GM21737 (cell line): ENCODE data around the gene TARS2.

Experiments used
- ATAC-seq: cut with Tn5 transposase; IDR thresholded peaks from one replicate; pipeline ENCODE4 v1.9.1; 2021; ENCODE audit warnings: mild to moderate bottlenecking, moderate library complexity; ENCODE audit not compliant: unreplicated experiment

TARS2 gene

GRCh38 chr1:150486966-150487762 lies at the start of gene TARS2:
Gene TARS2 (plus strand): TSS chr1:150487419. CDS start chr1:150487451, 32 bp downstream.
- ATAC-seq = peak; percentile 99

- no peak for ATAC-seq
These were observed 46.1 kb upstream of the TARS2 start for GRCh38 chr1:150441121-150441520.

- no peak for ATAC-seq
These were observed 43.0 kb upstream of the TARS2 start for GRCh38 chr1:150444232-150444631.

GRCh38 chr1:150456146-150456647 lies 31.0 kb upstream of the TARS2 start:
- no peak for ATAC-seq

GRCh38 chr1:150464422-150464826 lies 22.8 kb upstream of the TARS2 start:
- no peak for ATAC-seq

- no peak for ATAC-seq
These were observed 20.3 kb upstream of the TARS2 start for GRCh38 chr1:150466964-150467363.

GRCh38 chr1:150469291-150469690 lies 17.9 kb upstream of the TARS2 start:
- ATAC-seq = no peak

- ATAC-seq = no peak
These were observed 14.5 kb upstream of the TARS2 start for GRCh38 chr1:150472601-150473200.

GRCh38 chr1:150473659-150474058 lies 13.6 kb upstream of the TARS2 start:
- ATAC-seq = no peak

- ATAC-seq = no peak
These were observed 12.3 kb upstream of the TARS2 start for GRCh38 chr1:150474869-150475268.

GRCh38 chr1:150476754-150477153 lies 10.5 kb upstream of the TARS2 start:
- ATAC-seq = no peak

GRCh38 chr1:150477320-150477719 lies 9.9 kb upstream of the TARS2 start:
- ATAC-seq = no peak

GRCh38 chr1:150477733-150478132 lies 9.5 kb upstream of the TARS2 start:
- no peak for ATAC-seq

- no peak for ATAC-seq
These were observed 7.8 kb upstream of the TARS2 start for GRCh38 chr1:150479370-150479769.

- ATAC-seq = no peak
These were observed 7.3 kb upstream of the TARS2 start for GRCh38 chr1:150479927-150480352.

- ATAC-seq = no peak
These were observed 2.8 kb upstream of the TARS2 start for GRCh38 chr1:150484431-150484830.

- ATAC-seq = no peak
These were observed 2.4 kb upstream of the TARS2 start for GRCh38 chr1:150484861-150485260.

GRCh38 chr1:150487763-150488115 lies 520 bp downstream of the TARS2 start:
- ATAC-seq = no peak

- ATAC-seq = no peak
These were observed 6.0 kb downstream of the TARS2 start for GRCh38 chr1:150493175-150493574.

GRCh38 chr1:150498342-150498741 lies 11.1 kb downstream of the TARS2 start:
- no peak for ATAC-seq

- no peak for ATAC-seq
These were observed 18.2 kb downstream of the TARS2 start for GRCh38 chr1:150505431-150505830.
